K562 (cell line): Measurements from ENCODE around the gene DUSP28. TPM values are rescaled to one million over a fixed set of nuclear protein-coding genes. Genes with fewer than 3 reads are reported as not detected.

Experiments used
- ETS1 ChIP-seq: conservative IDR thresholded peaks from 2 replicates; pipeline ENCODE4 v1.6.1; 2011; ENCODE audit warnings: low read depth, mild to moderate bottlenecking, low read length; ENCODE audit not compliant: control insufficient read depth
- HDAC6 ChIP-seq: IDR thresholded peaks from 2 replicates; pipeline ENCODE4 v1.6.1; 2012; ENCODE audit warnings: low read depth, mild to moderate bottlenecking, control low read depth, inconsistent platforms, low read length, moderate library complexity
- HDAC8 ChIP-seq: fragments of 450-650 bp; IDR thresholded peaks from 2 replicates; pipeline ENCODE4 v1.6.1; 2016; ENCODE audit warnings: mild to moderate bottlenecking, missing genetic modification characterization, moderate library complexity, missing compliant biosample characterization
- MGA ChIP-seq: fragments of 450-650 bp; IDR thresholded peaks from 2 replicates; pipeline ENCODE4 v1.6.1; 2016; ENCODE audit warnings: mild to moderate bottlenecking, moderate library complexity
- MLX ChIP-seq, 2 experiments: fragments of 450-650 bp in 1 of 2; sonication (generic) in 1 of 2; formaldehyde crosslinking; conservative IDR thresholded peaks; 2 replicates each; pipeline versions ENCODE4 v1.4.0 to v1.8.1; 2020 to 2022; ENCODE audit warnings: mild to moderate bottlenecking in 1 of 2, missing genetic modification reagents in 1 of 2
- NFIX ChIP-seq: fragments of 250-450 bp; sonication (Bioruptor Pico); IDR thresholded peaks from 2 replicates; pipeline ENCODE4 v1.4.0; 2020; ENCODE audit warnings: low read depth, mild to moderate bottlenecking, moderate library complexity
- PHB ChIP-seq: fragments of 250-450 bp; sonication (Bioruptor Pico); IDR thresholded peaks from 2 replicates; pipeline ENCODE4 v1.5.0; 2021
- TCF7L2 ChIP-seq: fragments of 150-350 bp; IDR thresholded peaks from 2 replicates; pipeline ENCODE4 v1.6.1; 2016; ENCODE audit warnings: low read depth, mild to moderate bottlenecking, low read length, moderate library complexity
- UBTF ChIP-seq, 2 experiments: IDR thresholded peaks; 2 replicates each; pipeline ENCODE4 v1.6.1; 2012; ENCODE audit warnings: improper control_type of control experiment in 2 of 2, low read depth in 2 of 2, low read length in 2 of 2, borderline replicate concordance in 1 of 2
- polyA plus RNA-seq, 8 experiments: library from polyadenylated mRNA; depleted of rRNA in 4 of 8; stranded (reverse) in 5 of 8; unstranded in 3 of 8; fragments of >200 nt; fragmentation: Nextera tagmentation in 2 of 8; fragmentation: Illumina TruSeq in 1 of 8; extraction: Ambion mirVana in 2 of 8; extraction: Trizol in 1 of 8; gene quantifications; 2 replicates each; pipeline versions ENCODE4 v1.2.1 to v1.2.3, GENCODE V29; 2011 to 2014; ENCODE audit warnings: inconsistent platforms in 1 of 8, missing spikeins in 1 of 8
- total RNA-seq, 7 experiments: library from RNA; depleted of rRNA in 6 of 7; stranded (reverse); fragments of >200 nt in 6 of 7; fragmentation: Illumina TruSeq in 2 of 7; extraction: Trizol in 2 of 7; gene quantifications; 2 replicates each; pipeline versions ENCODE4 v1.2.1 to v1.2.3, GENCODE V29; 2011 to 2021; ENCODE audit warnings: low replicate concordance in 1 of 7

Gene DUSP28
- total and polyA plus RNA-seq, 9 of the 15 experiments (the other 6 are each of a cell fraction or from before 2014, with no cell fraction given): 2.8 to 8.1 (median 4.2) TPM

- TF ChIP-seq MGA: no peak
- no peak for TF ChIP-seq HDAC6
- no peak for TF ChIP-seq TCF7L2
- TF ChIP-seq ETS1: no peak
- TF ChIP-seq HDAC8 (tag): no peak
- TF ChIP-seq PHB: no peak
- TF ChIP-seq MLX (CRISPR knock-in tag; conservative IDR thresholded peaks at IDR 0.05): no peak
- no peak for TF ChIP-seq NFIX (CRISPR knock-in tag)
- TF ChIP-seq UBTF (IDR thresholded peaks at IDR 0.05; ENCODE audit: borderline replicate concordance in 1 of 2, low read depth in 2 of 2, low read length in 2 of 2): 0 out of 4 replicates have a peak, but pooled peaks of 1 of the 2 experiments have one; percentile 50
Measured at GRCh38 chr2:240565333-240566202, 5.4 kb downstream of the DUSP28 start (continued).
